ENCODE results near the gene LCN10. TPM values are rescaled to one million over a fixed set of nuclear protein-coding genes. Genes with fewer than 3 reads are reported as not detected.

The LCN10 gene
- polyA plus RNA-seq, 3 donors, result 0.16 TPM; not detected in 2

DNA sequence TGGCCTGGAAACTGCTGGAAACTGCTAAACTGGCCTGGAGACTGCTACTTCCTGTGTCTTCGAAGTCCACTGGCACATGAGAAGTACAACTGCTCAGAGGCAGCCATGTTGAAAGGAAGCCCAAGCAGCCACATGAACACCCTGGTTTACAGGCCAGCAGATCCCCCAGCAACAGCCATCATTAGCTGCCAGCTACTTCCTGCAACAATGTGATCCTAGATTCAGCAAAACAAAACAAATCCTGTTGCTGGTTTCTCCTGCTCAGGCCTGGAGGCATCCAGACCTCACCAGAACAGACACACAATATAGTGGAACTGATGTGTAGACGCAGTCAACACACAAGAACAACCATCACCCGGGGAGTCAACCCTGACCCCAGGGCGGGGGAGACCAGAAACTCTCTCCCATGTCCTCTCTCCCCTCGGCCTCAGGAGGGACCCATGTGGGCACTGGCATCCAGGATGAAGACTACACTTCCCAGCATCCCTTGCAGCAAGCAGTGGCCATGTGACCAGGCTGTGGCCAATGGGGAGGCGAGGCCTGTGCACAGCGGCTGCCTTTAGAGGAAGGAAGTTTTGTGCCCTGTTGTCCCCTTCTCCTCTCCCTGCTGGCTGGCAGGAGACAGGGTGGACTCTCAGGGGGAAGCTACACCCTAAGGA lies 30.8 kb upstream of the LCN10 start:
- H3K4me1 ChIP-seq (ENCODE audit: control insufficient read depth in 1 of 2, insufficient read depth in 2 of 2, low read length in 2 of 2), result peaks cover 0 to 3% of the 10 kb centered on the region in 2 donors
- no peak overlapping the region for H3K27ac ChIP-seq (ENCODE audit: low read depth in 1 of 2, low read length in 2 of 2)
- no peaks in the 10 kb centered on the region for H4K20me1 ChIP-seq (ENCODE audit: insufficient read depth, low read length)
- Mint-ChIP-seq H3K27ac (no peak overlapping the region), H3K9me3 (peaks cover 8 to 20% (median 14%) of the 10 kb centered on the region in 7 donors), H3K4me3 (no peak overlapping the region), H3K27me3 (ENCODE audit: low read depth in 3 of 3) (peaks cover 12 to 24% (median 14%) of the 10 kb centered on the region in 3 donors), H3K36me3 (no peaks in the 10 kb centered on the region), H3K4me1 (peaks cover 4% of the 10 kb centered on the region)
- H3K79me2 ChIP-seq (ENCODE audit: insufficient read depth, low read length), result no peaks in the 10 kb centered on the region
- TF ChIP-seq, protein P1, sequence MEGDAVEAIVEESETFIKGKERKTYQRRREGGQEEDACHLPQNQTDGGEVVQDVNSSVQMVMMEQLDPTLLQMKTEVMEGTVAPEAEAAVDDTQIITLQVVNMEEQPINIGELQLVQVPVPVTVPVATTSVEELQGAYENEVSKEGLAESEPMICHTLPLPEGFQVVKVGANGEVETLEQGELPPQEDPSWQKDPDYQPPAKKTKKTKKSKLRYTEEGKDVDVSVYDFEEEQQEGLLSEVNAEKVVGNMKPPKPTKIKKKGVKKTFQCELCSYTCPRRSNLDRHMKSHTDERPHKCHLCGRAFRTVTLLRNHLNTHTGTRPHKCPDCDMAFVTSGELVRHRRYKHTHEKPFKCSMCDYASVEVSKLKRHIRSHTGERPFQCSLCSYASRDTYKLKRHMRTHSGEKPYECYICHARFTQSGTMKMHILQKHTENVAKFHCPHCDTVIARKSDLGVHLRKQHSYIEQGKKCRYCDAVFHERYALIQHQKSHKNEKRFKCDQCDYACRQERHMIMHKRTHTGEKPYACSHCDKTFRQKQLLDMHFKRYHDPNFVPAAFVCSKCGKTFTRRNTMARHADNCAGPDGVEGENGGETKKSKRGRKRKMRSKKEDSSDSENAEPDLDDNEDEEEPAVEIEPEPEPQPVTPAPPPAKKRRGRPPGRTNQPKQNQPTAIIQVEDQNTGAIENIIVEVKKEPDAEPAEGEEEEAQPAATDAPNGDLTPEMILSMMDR (IDR thresholded peaks at IDR 0.05), result no peak
- peaks cover 9 to 18% of the 10 kb centered on the region in 2 donors for H3K9me3 ChIP-seq (replicated peaks in 1 of 2; ENCODE audit: control insufficient read depth in 1 of 2, insufficient read depth in 1 of 2, low read length in 2 of 2)
- H2AFZ ChIP-seq (ENCODE audit: insufficient read depth, low read depth, low read length, poor library complexity, severe bottlenecking), result peak overlapping the region; percentile 41
- no peaks in the 10 kb centered on the region for H3K36me3 ChIP-seq (replicated peaks in 1 of 2; ENCODE audit: control insufficient read depth in 1 of 2, insufficient read depth in 2 of 2, low read length in 2 of 2)
- no peak overlapping the region for H3K9ac ChIP-seq (ENCODE audit: insufficient read depth, low read length, poor library complexity, severe bottlenecking)
- no peaks in the 10 kb centered on the region for H3K27me3 ChIP-seq (ENCODE audit: control insufficient read depth in 2 of 2, insufficient read depth in 2 of 2, low read length in 2 of 2)
- no peak overlapping the region for H3K4me3 ChIP-seq (replicated peaks in 1 of 3; ENCODE audit: low read depth in 2 of 3, low read length in 3 of 3)
- H3K4me2 ChIP-seq (replicated peaks; ENCODE audit: extremely low read depth, low read length, poor library complexity, severe bottlenecking), result no peak overlapping the region
- 75% methylated on average over 3 of the region's 7 CpGs for WGBS (ENCODE audit: insufficient coverage)
- peak in 2 of 3 donors; percentile 42 to 59 for DNase-seq
- intact Hi-C loops (cut with micrococcal nuclease), result no loop called here

DNA sequence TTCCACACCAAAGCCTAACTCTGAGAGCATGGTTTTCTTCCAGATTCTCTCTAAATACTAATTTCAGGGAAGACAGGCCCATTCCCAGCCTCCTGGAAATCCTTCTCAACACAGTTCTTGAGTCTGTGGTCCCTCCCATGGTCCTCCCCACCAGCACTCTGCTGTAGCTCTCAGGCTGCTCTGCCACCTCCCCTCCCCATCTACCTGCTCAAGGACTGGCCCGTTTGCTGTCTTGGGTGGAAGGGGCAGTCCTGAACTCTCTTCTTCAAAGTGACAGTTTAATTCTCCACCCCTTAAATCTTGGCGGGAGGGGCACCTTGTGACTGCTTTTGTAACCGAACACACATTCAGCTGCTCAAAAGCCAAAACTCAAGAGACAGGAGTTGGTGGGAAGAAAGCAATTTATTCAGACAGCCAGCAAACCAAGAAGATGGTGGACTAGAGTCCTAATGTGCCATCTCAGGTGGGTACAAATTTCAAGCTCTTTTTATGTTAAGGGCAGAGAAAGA lies 29.2 kb upstream of the LCN10 start:
- no CpG with 5 or more reads among the region's 3 CpGs for WGBS (ENCODE audit: insufficient coverage)
- no peak for DNase-seq

More for the DNA sequence above, 29.2 kb upstream of the LCN10 start:
- H4K20me1 ChIP-seq (ENCODE audit: insufficient read depth, low read length), result no peaks in the 10 kb centered on the region
- no peak overlapping the region for H3K4me3 Mint-ChIP-seq
- H3K27me3 Mint-ChIP-seq (ENCODE audit: low read depth in 3 of 3), result peaks cover 10 to 19% (median 15%) of the 10 kb centered on the region in 3 donors
- peaks cover 8 to 20% (median 14%) of the 10 kb centered on the region in 7 donors for H3K9me3 Mint-ChIP-seq
- no peak overlapping the region for H3K27ac ChIP-seq (ENCODE audit: low read depth in 1 of 2, low read length in 2 of 2)
- H3K27ac Mint-ChIP-seq, result no peak overlapping the region
- H3K4me1 ChIP-seq (ENCODE audit: control insufficient read depth in 1 of 2, insufficient read depth in 2 of 2, low read length in 2 of 2), result peaks cover 0 to 3% of the 10 kb centered on the region in 2 donors
- H3K4me3 ChIP-seq (replicated peaks in 1 of 3; ENCODE audit: low read depth in 2 of 3, low read length in 3 of 3), result no peak overlapping the region
- intact Hi-C loops (cut with micrococcal nuclease), result no loop called here
- no peaks in the 10 kb centered on the region for H3K27me3 ChIP-seq (ENCODE audit: control insufficient read depth in 2 of 2, insufficient read depth in 2 of 2, low read length in 2 of 2)
- TF ChIP-seq, protein P1 (IDR thresholded peaks at IDR 0.05), result no peak
- H3K36me3 Mint-ChIP-seq, result no peaks in the 10 kb centered on the region
- H3K36me3 ChIP-seq (replicated peaks in 1 of 2; ENCODE audit: control insufficient read depth in 1 of 2, insufficient read depth in 2 of 2, low read length in 2 of 2), result no peaks in the 10 kb centered on the region
- H3K79me2 ChIP-seq (ENCODE audit: insufficient read depth, low read length), result no peaks in the 10 kb centered on the region
- peaks cover 9 to 18% of the 10 kb centered on the region in 2 donors for H3K9me3 ChIP-seq (replicated peaks in 1 of 2; ENCODE audit: control insufficient read depth in 1 of 2, insufficient read depth in 1 of 2, low read length in 2 of 2)
- peaks cover 4% of the 10 kb centered on the region for H3K4me1 Mint-ChIP-seq
- no peak overlapping the region for H2AFZ ChIP-seq (ENCODE audit: insufficient read depth, low read depth, low read length, poor library complexity, severe bottlenecking)
- H3K4me2 ChIP-seq (replicated peaks; ENCODE audit: extremely low read depth, low read length, poor library complexity, severe bottlenecking), result no peak overlapping the region
- no peak overlapping the region for H3K9ac ChIP-seq (ENCODE audit: insufficient read depth, low read length, poor library complexity, severe bottlenecking)

Measured in CD14-positive monocyte (primary cell).